Esophagus muscularis mucosa (tissue), 4 donors: ENCODE results near the gene PTGES3L.

Experiments
- CTCF ChIP-seq, 3 experiments: fragments of 200-600 bp in 2 of 3; fragments of 450-650 bp in 1 of 3; sonication (generic) in 2 of 3; IDR thresholded peaks; one replicate each; pipeline ENCODE4 v1.5.1; 2017 to 2019; ENCODE audit warnings: antibody characterized with exemption in 3 of 3, mild to moderate bottlenecking in 2 of 3, moderate library complexity in 1 of 3
- EP300 ChIP-seq: sonication (generic); formaldehyde crosslinking; IDR thresholded peaks from one replicate; pipeline ENCODE4 v1.6.1; 2017; ENCODE audit warnings: antibody characterized with exemption
- POLR2AphosphoS5 ChIP-seq, 2 donors: sonication (generic); formaldehyde crosslinking; IDR thresholded peaks; one replicate each; pipeline ENCODE4 v1.6.1; 2017; ENCODE audit warnings: antibody characterized with exemption in 2 of 2

- TF ChIP-seq CTCF (IDR thresholded peaks at IDR 0.05) (no peak), EP300 (no peak), POLR2AphosphoS5 (IDR thresholded peaks at IDR 0.05) (no peak)
Measured at GRCh38 chr17:43018008-43018853, 38.4 kb upstream of the PTGES3L start.
